ENCODE measurements around the gene OR6C76. TPM values are rescaled to one million over a fixed set of nuclear protein-coding genes. Genes with fewer than 3 reads are reported as not detected.

Gene OR6C76
- total and polyA plus RNA-seq, 2 experiments from 2014 or later: not detected

GRCh38 chr12:55396326-55396725 is 29.7 kb upstream of the OR6C76 start (continued):
- no peak for TF ChIP-seq ZNF462 (CRISPR knock-in tag; IDR thresholded peaks at IDR 0.05)
- no peak for TF ChIP-seq CREB1 (CRISPR knock-in tag; IDR thresholded peaks at IDR 0.05; ENCODE audit: low read depth)

DNA sequence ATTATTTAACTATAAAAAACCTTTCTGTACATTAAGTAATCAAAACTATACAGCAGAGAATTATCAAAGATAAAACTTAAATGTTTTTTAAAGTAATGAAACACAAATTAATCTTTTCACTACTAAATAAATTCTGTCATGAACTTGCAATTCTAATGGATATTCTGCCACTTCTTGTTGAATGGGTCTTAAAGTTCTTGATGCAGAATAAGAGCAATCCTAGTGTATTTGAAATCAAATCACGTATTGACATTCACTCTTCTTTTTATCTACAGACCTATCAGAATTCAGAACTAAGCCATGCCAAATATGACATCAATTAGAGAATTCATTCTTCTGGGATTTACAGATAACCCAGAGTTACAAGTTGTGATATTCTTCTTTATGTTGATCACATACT is 25.8 kb upstream of the OR6C76 start, which contains the start of gene OR6C65:
OR6C65 (plus strand) TSS at position 301 of the 400 bp plus-strand sequence; CDS start at position 301, 0 bp downstream.
- H3K9me2 ChIP-seq (ENCODE audit: insufficient read depth): no peaks in the 10 kb centered on the region
- Mint-ChIP-seq H3K36me3 (ENCODE audit: low read depth) (no peaks in the 10 kb centered on the region), H3K27me3 (ENCODE audit: insufficient read depth, low read depth, poor library complexity) (peaks cover 3% of the 10 kb centered on the region), H3K27ac (no peak within 1 kb of the TSS), H3K4me1 (peaks cover 5% of the 10 kb centered on the region), H3K4me3 (no peak within 1 kb of the TSS), H3K9me3 (no peaks in the 10 kb centered on the region)
- ATAC-seq (no peak), DNase-seq (ENCODE audit: low spot score) (no peak)
- no peak within 1 kb of the TSS for H3K27ac ChIP-seq (ENCODE audit: low read depth)
- H3K4me2 ChIP-seq: no peak within 1 kb of the TSS
- no peak within 1 kb of the TSS for H2AFZ ChIP-seq
- H3K4me3 ChIP-seq: no peak within 1 kb of the TSS
- H3K79me2 ChIP-seq (replicated peaks; ENCODE audit: insufficient read depth): no peaks in the 10 kb centered on the region
- no peaks in the 10 kb centered on the region for H4K20me1 ChIP-seq (replicated peaks; ENCODE audit: insufficient read depth)
- H3K36me3 ChIP-seq (ENCODE audit: insufficient read depth): no peaks in the 10 kb centered on the region
- no peaks in the 10 kb centered on the region for H3F3A ChIP-seq (replicated peaks; ENCODE audit: low read depth)
- no peaks in the 10 kb centered on the region for H3K27me3 ChIP-seq (ENCODE audit: insufficient read depth)
- H3K4me1 ChIP-seq (ENCODE audit: insufficient read depth): no peaks in the 10 kb centered on the region
- TF ChIP-seq REST (IDR thresholded peaks at IDR 0.05; ENCODE audit: unreplicated experiment) (no peak), EZH2 (IDR thresholded peaks at IDR 0.05; ENCODE audit: low read depth, unreplicated experiment) (no peak), ETS1 (IDR thresholded peaks at IDR 0.05) (no peak), CREB1 (CRISPR knock-in tag; IDR thresholded peaks at IDR 0.05; ENCODE audit: low read depth) (no peak), CTCF (conservative IDR thresholded peaks at IDR 0.05; ENCODE audit: low read depth in 2 of 2) (no peak), STAT1 (IDR thresholded peaks at IDR 0.05; ENCODE audit: unreplicated experiment) (no peak), EZH2phosphoT487 (IDR thresholded peaks at IDR 0.05; ENCODE audit: unreplicated experiment) (no peak), JUNB (IDR thresholded peaks at IDR 0.05; ENCODE audit: unreplicated experiment) (no peak), ZNF114 (CRISPR knock-in tag; IDR thresholded peaks at IDR 0.05) (no peak), ZNF331 (CRISPR knock-in tag; IDR thresholded peaks at IDR 0.05; ENCODE audit: low read depth) (no peak), POLR2AphosphoS5 (IDR thresholded peaks at IDR 0.05; ENCODE audit: low read depth) (no peak)

All from GM23338 (cell line).